Measurements from ENCODE around the gene HOXA4. TPM values are rescaled to one million over a fixed set of nuclear protein-coding genes. Genes with fewer than 3 reads are reported as not detected.
A peak's percentile ranks its signal among the peaks of the same experiment; 100 is the strongest.

The HOXA4 gene
- total RNA-seq, 2 donors from 2014 or later = 0.79 TPM; not detected in 1

GRCh38 chr7:27088002-27088922, 42.3 kb downstream of the HOXA4 start:
- peaks cover 0 to 2% of the 10 kb centered on the region in 2 donors for H3K9me3 Mint-ChIP-seq
- H3K4me1 Mint-ChIP-seq (ENCODE audit: low read depth) = no peaks in the 10 kb centered on the region
- ATAC-seq (replicated peaks in 1 of 2) = no peak
- peaks cover 68% of the 10 kb centered on the region for H3K27me3 Mint-ChIP-seq (ENCODE audit: low read depth)
- peaks cover 0 to 2% of the 10 kb centered on the region in 2 donors for H3K36me3 Mint-ChIP-seq (ENCODE audit: insufficient read depth in 2 of 2)
- no peak for DNase-seq
- peak overlapping the region; percentile 51 to 75 for H3K4me3 Mint-ChIP-seq
- H3K27ac Mint-ChIP-seq = no peak overlapping the region

GRCh38 chr7:27083646-27084045, 46.9 kb downstream of the HOXA4 start:
- no peak for ATAC-seq (replicated peaks in 1 of 2)
- DNase-seq = no peak
- Mint-ChIP-seq H3K27ac (no peak overlapping the region), H3K4me3 (no peak overlapping the region), H3K9me3 (no peaks in the 10 kb centered on the region), H3K4me1 (ENCODE audit: low read depth) (no peaks in the 10 kb centered on the region), H3K36me3 (ENCODE audit: insufficient read depth in 2 of 2) (peaks cover 0 to 2% of the 10 kb centered on the region in 2 donors), H3K27me3 (ENCODE audit: low read depth) (peaks cover 22% of the 10 kb centered on the region)

GRCh38 chr7:27082171-27082570, 48.4 kb downstream of the HOXA4 start:
- H3K27me3 Mint-ChIP-seq (ENCODE audit: low read depth) = peaks cover 8% of the 10 kb centered on the region
- H3K27ac Mint-ChIP-seq = no peak overlapping the region
- H3K36me3 Mint-ChIP-seq (ENCODE audit: insufficient read depth in 2 of 2) = no peaks in the 10 kb centered on the region
- H3K9me3 Mint-ChIP-seq = no peaks in the 10 kb centered on the region
- ATAC-seq (replicated peaks in 1 of 2) (no peak), DNase-seq (no peak)
- no peak overlapping the region for H3K4me3 Mint-ChIP-seq
- H3K4me1 Mint-ChIP-seq (ENCODE audit: low read depth) = no peaks in the 10 kb centered on the region

DNA sequence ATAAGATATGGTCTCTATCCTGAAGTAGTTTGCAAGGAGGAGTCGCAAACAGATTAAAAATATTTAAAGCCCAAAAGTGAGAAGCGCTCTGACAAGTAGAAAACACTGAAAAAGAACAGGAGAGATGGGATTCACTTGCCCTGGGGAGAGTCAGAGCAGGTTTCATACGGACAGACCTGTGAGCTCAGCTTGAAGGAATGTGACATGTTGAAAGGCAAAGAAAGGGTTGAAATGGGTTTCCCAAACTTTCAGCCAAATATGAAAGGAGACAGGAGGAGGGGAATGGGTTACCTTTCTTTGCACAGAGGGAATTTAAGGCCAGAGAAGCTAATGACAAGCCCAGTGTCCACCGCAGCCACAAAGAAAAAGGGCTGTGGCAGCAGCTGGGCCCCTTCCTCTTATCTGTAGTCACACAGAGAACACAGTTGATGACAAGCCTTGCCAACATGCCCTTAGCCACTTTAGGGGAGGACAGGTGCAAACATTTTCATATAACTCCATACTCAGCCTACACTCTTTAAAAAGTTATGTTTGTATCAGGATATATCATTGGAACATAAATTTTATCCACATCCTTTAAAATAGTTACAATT, 49.6 kb downstream of the HOXA4 start:
- Mint-ChIP-seq H3K9me3 (no peaks in the 10 kb centered on the region), H3K27ac (no peak overlapping the region), H3K27me3 (ENCODE audit: low read depth) (peaks cover 2% of the 10 kb centered on the region), H3K4me1 (ENCODE audit: low read depth) (no peaks in the 10 kb centered on the region), H3K36me3 (ENCODE audit: insufficient read depth in 2 of 2) (no peaks in the 10 kb centered on the region), H3K4me3 (no peak overlapping the region)
- ATAC-seq (replicated peaks in 1 of 2) (no peak), DNase-seq (no peak)

- no peaks in the 10 kb centered on the region for H3K4me1 Mint-ChIP-seq (ENCODE audit: low read depth)
- H3K27ac Mint-ChIP-seq = no peak overlapping the region
- DNase-seq = no peak
- no peak overlapping the region for H3K4me3 Mint-ChIP-seq
- no peaks in the 10 kb centered on the region for H3K27me3 Mint-ChIP-seq (ENCODE audit: low read depth)
- H3K36me3 Mint-ChIP-seq (ENCODE audit: insufficient read depth in 2 of 2) = no peaks in the 10 kb centered on the region
- ATAC-seq (replicated peaks in 1 of 2) = no peak
- no peaks in the 10 kb centered on the region for H3K9me3 Mint-ChIP-seq
Observed at GRCh38 chr7:27079234-27079975, 51.2 kb downstream of the HOXA4 start.

DNA sequence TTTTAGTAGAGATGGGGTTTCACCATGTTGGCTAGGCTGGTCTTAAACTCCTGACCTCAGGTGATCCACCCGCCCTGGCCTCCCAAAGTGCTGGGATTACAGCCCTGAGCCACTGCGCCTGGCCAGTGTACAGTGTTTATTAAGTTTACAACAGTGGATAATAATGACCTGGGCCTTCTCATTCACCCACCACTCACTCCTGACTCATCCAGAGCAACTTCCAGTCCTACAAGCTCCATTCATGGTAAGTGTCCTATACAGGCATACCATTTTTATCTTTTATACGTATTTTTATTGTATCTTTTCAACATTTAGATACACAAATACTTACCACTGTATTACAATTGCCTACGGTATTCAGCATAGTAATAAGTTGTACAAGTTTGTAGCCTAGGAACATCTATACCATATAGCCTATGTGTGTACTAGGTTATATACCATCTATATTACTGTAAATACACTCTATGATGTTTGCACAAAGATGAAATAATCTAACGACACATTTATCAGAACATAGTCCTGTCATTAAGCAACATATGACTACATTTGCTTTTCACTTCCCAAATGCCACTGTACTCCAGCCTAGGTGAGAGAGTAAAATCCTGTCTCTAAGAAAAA, 51.8 kb downstream of the HOXA4 start:
- DNase-seq (no peak), ATAC-seq (replicated peaks in 1 of 2) (no peak)
- Mint-ChIP-seq H3K27ac (no peak overlapping the region), H3K4me1 (ENCODE audit: low read depth) (no peaks in the 10 kb centered on the region), H3K36me3 (ENCODE audit: insufficient read depth in 2 of 2) (no peaks in the 10 kb centered on the region), H3K4me3 (no peak overlapping the region), H3K27me3 (ENCODE audit: low read depth) (no peaks in the 10 kb centered on the region), H3K9me3 (no peaks in the 10 kb centered on the region)

Other genes starting within 250 kb of the HOXA4 start
- gene HOXA1, start 34.8 kb downstream of the HOXA4 start, total RNA-seq = under 1 TPM; 0.58 to 0.69 TPM
- gene HOXA2, start 28.1 kb downstream of the HOXA4 start, total RNA-seq = not detected
- gene HOXA5, start 12.9 kb upstream of the HOXA4 start, total RNA-seq = under 1 TPM in 1 of 2 donors, not detected in 1; 0.14 TPM
- gene HOXA6, start 17.0 kb upstream of the HOXA4 start, total RNA-seq = under 1 TPM in 1 of 2 donors, not detected in 1; 0.31 TPM
- gene HOXA3, start 21.8 kb upstream of the HOXA4 start, total RNA-seq = not detected
- not detected for gene HOXA7, start 25.9 kb upstream of the HOXA4 start, total RNA-seq
- gene HOXA9, start 34.8 kb upstream of the HOXA4 start, total RNA-seq = not detected
- gene HOXA10, start 43.6 kb upstream of the HOXA4 start, total RNA-seq = under 1 TPM; 0.19 to 0.26 TPM
- under 1 TPM; 0.09 to 0.14 TPM for gene HOXA11, start 54.5 kb upstream of the HOXA4 start, total RNA-seq
- not detected for gene HOXA13, start 69.3 kb upstream of the HOXA4 start, total RNA-seq
- gene EVX1, start 112.0 kb upstream of the HOXA4 start, total RNA-seq = under 1 TPM in 1 of 2 donors, not detected in 1; 0.07 TPM